ENCODE results near the gene CXCL3. TPM values are rescaled to one million over a fixed set of nuclear protein-coding genes. Genes with fewer than 3 reads are reported as not detected.
A peak's percentile ranks its signal among the peaks of the same experiment; 100 is the strongest.

CXCL3 gene
- total RNA-seq = under 1 TPM in 2 of 5 donors, not detected in 3; 0.32 to 0.35 TPM
- not detected for total RNA-seq (2013)
- total RNA-seq = 0 to 2.6 (median 0.08) reads per million in 29 experiments

DNA sequence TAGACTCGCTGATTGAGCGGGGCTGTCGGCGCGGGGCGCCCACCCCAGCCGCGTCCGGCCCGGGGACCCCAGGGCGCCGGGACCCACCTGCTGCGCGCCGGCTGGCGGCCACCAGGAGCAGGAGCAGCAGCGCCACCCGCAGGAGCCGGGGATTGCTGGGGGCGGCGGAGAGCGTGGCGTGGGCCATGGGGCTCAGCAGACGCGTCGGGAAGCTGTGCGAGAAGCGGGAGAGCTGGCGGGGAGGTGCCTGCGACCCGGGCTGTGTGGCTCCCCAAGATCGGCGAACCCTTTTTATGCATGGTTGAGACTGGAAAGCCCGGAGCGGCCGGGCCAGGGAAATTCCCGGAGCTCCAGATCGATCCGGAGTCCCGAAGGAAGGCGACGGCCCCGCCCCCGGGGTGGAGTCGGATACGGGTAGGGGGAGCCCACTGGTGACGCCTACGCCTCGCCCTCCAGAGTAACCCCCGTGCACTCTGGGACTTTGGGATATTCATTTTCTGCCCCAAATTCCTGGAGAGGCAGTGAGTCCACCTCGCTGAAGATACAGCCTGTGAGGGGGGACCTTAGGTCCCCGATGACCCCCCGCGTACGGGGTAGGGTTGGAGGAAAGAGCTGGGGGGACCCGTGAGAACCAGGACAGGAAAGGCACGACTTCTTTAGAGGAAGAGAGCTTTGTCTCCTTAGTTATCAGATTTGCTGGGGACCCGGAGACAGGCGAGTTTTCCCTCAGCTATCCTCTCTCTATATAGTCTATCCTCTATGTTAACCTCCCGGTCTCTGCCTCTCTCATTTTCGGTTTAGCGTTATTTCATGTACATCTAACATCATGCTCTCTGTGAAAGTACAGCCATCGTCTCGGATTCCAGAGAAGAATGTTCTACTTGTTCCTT lies at the start of gene CXCL3:
TSS of gene CXCL3 (minus strand) at position 265 of the 890 bp plus-strand sequence. CDS start at position 187, 78 bp downstream.
- no peaks in the 10 kb centered on the region for H3K9me3 Mint-ChIP-seq
- no peak within 1 kb of the TSS for H3K27ac Mint-ChIP-seq
- no peak within 1 kb of the TSS for H3K27ac ChIP-seq (ENCODE audit: low read length)
- DNase-seq (peak in 5 of 35 experiments; percentile 2 to 16 (median 7)), ATAC-seq (replicated peaks in 1 of 4) (peak; percentile 32 to 76 (median 42))
- POLR2A ChIA-PET = no interaction called here
- CTCF ChIA-PET = interaction anchor here in 1 of 2 donors (0.9 kb wide), 1 partner anchor 23 kb away, joined by 3 read pairs; no protein-coding TSS in a partner anchor
- peaks cover 45 to 47% of the 10 kb centered on the region in 2 donors for H3K27me3 Mint-ChIP-seq
- peaks cover 7 to 11% (median 10%) of the 10 kb centered on the region in 3 donors for H3K4me1 Mint-ChIP-seq
- peaks cover 0 to 10% of the 10 kb centered on the region in 2 experiments for H3K4me1 ChIP-seq (ENCODE audit: control insufficient read depth in 1 of 2, extremely low read depth in 1 of 2, insufficient read depth in 2 of 2, low read length in 2 of 2)
- peak within 1 kb of the TSS; percentile 48 to 100 for H3K4me3 ChIP-seq (ENCODE audit: control insufficient read depth in 1 of 2, extremely low read depth in 1 of 2, low read length in 1 of 2)
- no peaks in the 10 kb centered on the region for H3K36me3 ChIP-seq (ENCODE audit: control insufficient read depth in 2 of 2, extremely low read depth in 1 of 2, insufficient read depth in 1 of 2, low read length in 1 of 2)
- H3K27me3 ChIP-seq (replicated peaks in 1 of 2; ENCODE audit: control insufficient read depth in 2 of 2, extremely low read depth in 1 of 2, insufficient read depth in 2 of 2, low read length in 1 of 2) = peaks cover 0 to 17% of the 10 kb centered on the region in 2 experiments
- H3K4me3 Mint-ChIP-seq = peak within 1 kb of the TSS; percentile 60 to 87 (median 72)
- H3K36me3 Mint-ChIP-seq = no peaks in the 10 kb centered on the region
- 4% methylated on average over 40 of the region's 64 CpGs for WGBS (ENCODE audit: insufficient coverage)
- no peaks in the 10 kb centered on the region for H3K9me3 ChIP-seq

DNA sequence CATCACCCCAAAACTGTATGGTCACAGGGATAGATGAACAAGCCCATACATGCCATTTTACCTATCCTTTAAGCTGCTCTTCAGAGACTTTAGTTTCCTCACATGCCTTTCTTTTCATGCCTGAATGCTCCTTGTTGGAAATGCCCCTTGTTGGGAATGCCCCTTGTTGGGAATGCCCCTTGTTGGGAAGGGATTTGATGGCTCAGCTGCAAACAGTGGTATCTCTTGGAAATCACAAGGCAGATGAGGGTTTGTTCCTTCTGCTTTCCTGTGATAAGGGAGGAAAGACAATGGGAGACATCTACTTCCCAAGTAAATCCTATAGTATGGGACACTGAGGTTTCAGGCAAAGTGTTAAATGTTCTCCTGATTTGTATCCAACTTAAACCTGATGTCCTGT lies 49.0 kb upstream of the CXCL3 start:
- ATAC-seq (replicated peaks in 1 of 4) = no peak
- peaks cover 0 to 3% of the 10 kb centered on the region in 2 experiments for H3K27me3 ChIP-seq (replicated peaks in 1 of 2; ENCODE audit: control insufficient read depth in 2 of 2, extremely low read depth in 1 of 2, insufficient read depth in 2 of 2, low read length in 1 of 2)
- no peaks in the 10 kb centered on the region for H3K9me3 ChIP-seq
- H3K4me3 Mint-ChIP-seq = no peak overlapping the region
- H3K36me3 ChIP-seq (ENCODE audit: control insufficient read depth in 2 of 2, extremely low read depth in 1 of 2, insufficient read depth in 1 of 2, low read length in 1 of 2) = no peaks in the 10 kb centered on the region
- no peaks in the 10 kb centered on the region for H3K36me3 Mint-ChIP-seq
- H3K27ac Mint-ChIP-seq = no peak overlapping the region
- ChIA-PET CTCF (no interaction called here), POLR2A (no interaction called here)
- no peaks in the 10 kb centered on the region for H3K9me3 Mint-ChIP-seq
- no peak for DNase-seq
- no peaks in the 10 kb centered on the region for H3K4me1 Mint-ChIP-seq
- H3K4me3 ChIP-seq (ENCODE audit: control insufficient read depth in 1 of 2, extremely low read depth in 1 of 2, low read length in 1 of 2) = no peak overlapping the region
- H3K27me3 Mint-ChIP-seq = peaks cover 5 to 9% of the 10 kb centered on the region in 2 donors
- no peak overlapping the region for H3K27ac ChIP-seq (ENCODE audit: low read length)
- no peaks in the 10 kb centered on the region for H3K4me1 ChIP-seq (ENCODE audit: control insufficient read depth in 1 of 2, extremely low read depth in 1 of 2, insufficient read depth in 2 of 2, low read length in 2 of 2)

DNA sequence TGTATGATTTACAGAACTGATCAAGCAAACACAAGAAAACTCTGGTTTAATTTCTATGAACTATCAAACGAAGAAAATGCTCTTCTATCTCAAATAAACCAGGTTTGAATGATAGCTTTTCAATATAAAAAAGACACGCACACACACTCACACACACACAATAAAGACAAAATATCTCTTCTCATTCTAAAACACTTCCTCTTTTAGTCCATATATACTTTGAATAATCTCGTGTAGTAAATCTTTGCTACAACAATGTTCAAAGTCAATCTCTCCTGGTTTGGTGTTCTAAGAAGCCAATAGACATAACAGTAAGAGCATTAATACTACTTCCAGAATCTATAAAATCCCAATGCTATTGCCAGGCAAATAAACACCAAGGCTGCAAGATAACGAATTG lies 47.2 kb upstream of the CXCL3 start:
- Histone ChIP-seq H3K27ac (ENCODE audit: low read length) (no peak overlapping the region), H3K36me3 (ENCODE audit: control insufficient read depth in 2 of 2, extremely low read depth in 1 of 2, insufficient read depth in 1 of 2, low read length in 1 of 2) (no peaks in the 10 kb centered on the region), H3K4me1 (ENCODE audit: control insufficient read depth in 1 of 2, extremely low read depth in 1 of 2, insufficient read depth in 2 of 2, low read length in 2 of 2) (no peaks in the 10 kb centered on the region), H3K9me3 (no peaks in the 10 kb centered on the region), H3K4me3 (ENCODE audit: control insufficient read depth in 1 of 2, extremely low read depth in 1 of 2, low read length in 1 of 2) (no peak overlapping the region), H3K27me3 (replicated peaks in 1 of 2; ENCODE audit: control insufficient read depth in 2 of 2, extremely low read depth in 1 of 2, insufficient read depth in 2 of 2, low read length in 1 of 2) (no peaks in the 10 kb centered on the region)
- WGBS (ENCODE audit: insufficient coverage) = 40% methylated on average over 1 of the region's 4 CpGs
- Mint-ChIP-seq H3K9me3 (peaks cover 0 to 5% (median 0%) of the 10 kb centered on the region in 3 donors), H3K4me1 (no peaks in the 10 kb centered on the region), H3K4me3 (no peak overlapping the region), H3K27ac (no peak overlapping the region), H3K27me3 (peaks cover 5 to 6% of the 10 kb centered on the region in 2 donors), H3K36me3 (no peaks in the 10 kb centered on the region)
- no peak for DNase-seq
- ATAC-seq (replicated peaks in 1 of 4) = no peak
- ChIA-PET POLR2A (no interaction called here), CTCF (no interaction called here)

DNA sequence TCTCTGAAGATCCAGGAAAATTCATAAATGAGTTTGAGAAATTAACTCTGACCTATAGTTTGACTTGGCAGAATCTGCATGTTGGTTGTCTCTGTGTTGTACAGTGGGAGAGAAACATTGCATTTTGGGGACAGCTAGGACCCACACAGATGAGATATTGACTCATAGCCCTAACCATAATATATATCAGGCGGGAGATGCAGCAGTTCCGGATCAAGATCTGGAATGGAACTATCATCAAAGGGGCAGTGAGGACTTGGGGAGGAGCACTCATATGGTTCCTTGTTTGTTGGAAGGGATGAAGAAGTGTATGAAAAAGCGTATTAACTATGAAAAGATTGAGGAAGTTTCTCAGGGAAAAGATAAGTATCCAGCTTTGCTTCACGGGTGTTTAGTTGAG lies 46.5 kb upstream of the CXCL3 start:
- DNase-seq (no peak), ATAC-seq (replicated peaks in 1 of 4) (no peak)
- Mint-ChIP-seq H3K27me3 (peaks cover 5 to 6% of the 10 kb centered on the region in 2 donors), H3K27ac (no peak overlapping the region), H3K9me3 (peaks cover 0 to 5% (median 0%) of the 10 kb centered on the region in 3 donors), H3K4me3 (no peak overlapping the region), H3K36me3 (no peaks in the 10 kb centered on the region), H3K4me1 (no peaks in the 10 kb centered on the region)
- Histone ChIP-seq H3K4me1 (ENCODE audit: control insufficient read depth in 1 of 2, extremely low read depth in 1 of 2, insufficient read depth in 2 of 2, low read length in 2 of 2) (no peaks in the 10 kb centered on the region), H3K36me3 (ENCODE audit: control insufficient read depth in 2 of 2, extremely low read depth in 1 of 2, insufficient read depth in 1 of 2, low read length in 1 of 2) (no peaks in the 10 kb centered on the region), H3K27me3 (replicated peaks in 1 of 2; ENCODE audit: control insufficient read depth in 2 of 2, extremely low read depth in 1 of 2, insufficient read depth in 2 of 2, low read length in 1 of 2) (no peaks in the 10 kb centered on the region), H3K9me3 (no peaks in the 10 kb centered on the region), H3K4me3 (ENCODE audit: control insufficient read depth in 1 of 2, extremely low read depth in 1 of 2, low read length in 1 of 2) (no peak overlapping the region), H3K27ac (ENCODE audit: low read length) (no peak overlapping the region)
- CTCF ChIA-PET = no interaction called here
- POLR2A ChIA-PET = no interaction called here
- no CpG with 5 or more reads among the region's 4 CpGs for WGBS (ENCODE audit: insufficient coverage)

DNA sequence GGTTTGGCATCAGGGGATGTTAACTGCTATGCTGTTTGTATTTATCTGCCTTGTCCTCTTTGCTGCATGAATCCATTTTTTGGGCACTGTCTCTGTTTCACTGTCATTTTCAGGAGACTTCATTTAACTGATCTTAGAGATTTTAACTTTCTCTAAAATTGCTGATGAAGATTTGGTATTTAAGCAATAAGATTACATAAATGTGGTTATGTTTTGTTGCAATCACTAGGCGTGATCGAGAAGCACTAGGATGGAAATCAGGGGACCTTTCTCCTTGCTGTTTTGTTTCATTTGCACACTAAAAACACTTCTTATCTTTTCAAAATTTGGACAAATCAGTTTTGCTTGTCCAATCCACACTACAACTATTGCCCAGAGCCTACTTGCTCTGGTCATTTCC lies 45.1 kb upstream of the CXCL3 start:
- ATAC-seq (replicated peaks in 1 of 4) = no peak
- Mint-ChIP-seq H3K4me3 (no peak overlapping the region), H3K27me3 (peaks cover 6 to 9% of the 10 kb centered on the region in 2 donors), H3K4me1 (no peaks in the 10 kb centered on the region), H3K27ac (no peak overlapping the region), H3K9me3 (peaks cover 0 to 5% (median 0%) of the 10 kb centered on the region in 3 donors), H3K36me3 (no peaks in the 10 kb centered on the region)
- Histone ChIP-seq H3K36me3 (ENCODE audit: control insufficient read depth in 2 of 2, extremely low read depth in 1 of 2, insufficient read depth in 1 of 2, low read length in 1 of 2) (no peaks in the 10 kb centered on the region), H3K27ac (ENCODE audit: low read length) (no peak overlapping the region), H3K9me3 (no peaks in the 10 kb centered on the region), H3K4me1 (ENCODE audit: control insufficient read depth in 1 of 2, extremely low read depth in 1 of 2, insufficient read depth in 2 of 2, low read length in 2 of 2) (no peaks in the 10 kb centered on the region), H3K27me3 (replicated peaks in 1 of 2; ENCODE audit: control insufficient read depth in 2 of 2, extremely low read depth in 1 of 2, insufficient read depth in 2 of 2, low read length in 1 of 2) (no peaks in the 10 kb centered on the region), H3K4me3 (ENCODE audit: control insufficient read depth in 1 of 2, extremely low read depth in 1 of 2, low read length in 1 of 2) (no peak overlapping the region)
- ChIA-PET POLR2A (no interaction called here), CTCF (no interaction called here)
- 100% methylated on average over 1 of the region's 2 CpGs for WGBS (ENCODE audit: insufficient coverage)
- no peak for DNase-seq

DNA sequence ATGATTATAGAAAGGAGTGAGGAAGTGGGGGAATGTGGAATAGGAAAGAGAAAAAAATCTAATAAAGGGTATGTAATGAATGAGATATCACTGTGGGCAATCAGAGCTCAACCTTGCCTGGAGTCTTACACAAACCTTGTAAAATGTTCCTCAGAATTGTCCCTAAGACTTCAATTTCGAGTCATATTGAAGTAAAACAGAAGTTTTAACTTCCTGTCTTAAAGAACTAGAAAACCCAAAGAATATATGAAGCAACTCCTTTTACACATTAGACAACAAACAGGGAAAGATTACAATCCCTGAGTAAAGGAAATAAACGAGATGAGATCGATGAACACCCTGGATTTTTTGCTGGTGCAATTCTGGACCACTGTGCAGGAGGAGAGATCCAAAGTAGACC lies 42.5 kb upstream of the CXCL3 start:
- peaks cover 8 to 16% of the 10 kb centered on the region in 2 donors for H3K27me3 Mint-ChIP-seq
- Histone ChIP-seq H3K36me3 (ENCODE audit: control insufficient read depth in 2 of 2, extremely low read depth in 1 of 2, insufficient read depth in 1 of 2, low read length in 1 of 2) (no peaks in the 10 kb centered on the region), H3K27me3 (replicated peaks in 1 of 2; ENCODE audit: control insufficient read depth in 2 of 2, extremely low read depth in 1 of 2, insufficient read depth in 2 of 2, low read length in 1 of 2) (no peaks in the 10 kb centered on the region), H3K4me3 (ENCODE audit: control insufficient read depth in 1 of 2, extremely low read depth in 1 of 2, low read length in 1 of 2) (no peak overlapping the region), H3K9me3 (no peaks in the 10 kb centered on the region), H3K4me1 (ENCODE audit: control insufficient read depth in 1 of 2, extremely low read depth in 1 of 2, insufficient read depth in 2 of 2, low read length in 2 of 2) (no peaks in the 10 kb centered on the region), H3K27ac (ENCODE audit: low read length) (no peak overlapping the region)
- POLR2A ChIA-PET = no interaction called here
- H3K36me3 Mint-ChIP-seq = no peaks in the 10 kb centered on the region
- no peak for DNase-seq
- H3K27ac Mint-ChIP-seq = no peak overlapping the region
- H3K9me3 Mint-ChIP-seq = peaks cover 0 to 5% (median 0%) of the 10 kb centered on the region in 3 donors
- no peak overlapping the region for H3K4me3 Mint-ChIP-seq
- no CpG with 5 or more reads among the region's 3 CpGs for WGBS (ENCODE audit: insufficient coverage)
- ATAC-seq (replicated peaks in 1 of 4) = no peak
- CTCF ChIA-PET = no interaction called here
- no peaks in the 10 kb centered on the region for H3K4me1 Mint-ChIP-seq

Measured in T-cell (primary cell).